T-helper 2 cell treated with Interferon-gamma antibody and Interleukin-4, amounts not matched to agents 100 ng/mL and 5 ng/mL, for 36 hours (primary cell): ENCODE data around the gene DUOXA1. TPM values are rescaled to one million over a fixed set of nuclear protein-coding genes. Genes with fewer than 3 reads are reported as not detected.

Source experiments
- intact Hi-C: fragments of 100-400 bp; cut with micrococcal nuclease; formaldehyde crosslinking; loops from one replicate; pipeline ENCODE4 v1.15.1; 2023
- total RNA-seq: library from RNA; stranded (reverse); gene quantifications from 2 replicates; pipeline ENCODE4 v1.2.3, GENCODE V29; 2022

The DUOXA1 gene
- total RNA-seq, 1 donor from 2014 or later: not detected

DNA sequence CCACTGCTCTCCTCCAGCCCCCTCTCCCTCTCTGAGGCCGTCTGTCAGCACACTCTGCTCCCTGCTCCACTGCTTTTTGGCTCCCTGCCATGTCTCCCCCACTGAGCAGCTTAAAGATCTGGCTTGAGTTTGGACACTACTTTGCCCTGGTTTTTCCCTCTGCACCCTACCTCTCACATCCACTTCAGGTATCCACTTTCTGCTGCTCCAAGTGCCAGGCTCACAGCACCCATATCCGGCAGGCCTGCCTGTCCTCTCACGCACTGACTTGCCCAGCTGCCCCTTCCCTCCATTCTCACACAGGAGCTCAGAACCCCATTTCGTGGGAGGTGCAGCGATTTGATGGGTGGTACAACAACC lies 3.9 kb upstream of the DUOXA1 start:
- intact Hi-C loops: no loop called here

DNA sequence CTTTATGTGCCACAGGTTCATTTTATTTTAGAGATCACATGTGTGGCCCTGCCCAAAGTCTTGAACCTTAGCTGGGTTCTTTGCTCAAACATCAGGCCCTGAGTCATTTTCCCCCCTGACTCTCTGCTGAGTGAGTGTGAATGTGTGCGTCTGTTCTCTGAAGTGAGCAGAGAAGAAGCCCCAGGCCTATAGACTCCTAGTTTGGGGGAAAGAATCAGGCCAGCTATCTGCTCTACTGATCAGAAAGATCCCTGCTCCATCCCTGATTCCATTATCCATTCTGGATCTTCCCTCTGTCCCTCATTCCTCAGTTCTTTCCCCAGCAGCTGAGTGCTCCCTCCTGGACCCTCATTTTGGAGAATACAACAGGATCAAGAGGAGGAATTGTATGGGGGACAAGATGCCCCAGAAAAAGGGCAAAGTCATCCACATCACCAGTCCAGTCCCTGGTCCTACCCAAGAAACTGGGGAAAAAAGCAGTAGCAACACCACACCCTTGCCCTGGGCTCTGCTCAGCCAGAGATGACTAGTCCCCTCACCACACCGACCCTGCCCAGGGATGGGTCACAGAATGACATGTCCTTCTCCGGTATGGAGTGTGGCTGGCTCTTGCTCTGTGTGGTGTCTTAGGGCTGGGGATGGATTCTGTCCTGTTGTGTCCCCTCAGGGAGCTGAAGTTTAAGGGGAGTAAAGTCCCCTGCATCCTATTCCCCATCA lies 3.3 kb upstream of the DUOXA1 start:
- intact Hi-C loops: no loop called here

DNA sequence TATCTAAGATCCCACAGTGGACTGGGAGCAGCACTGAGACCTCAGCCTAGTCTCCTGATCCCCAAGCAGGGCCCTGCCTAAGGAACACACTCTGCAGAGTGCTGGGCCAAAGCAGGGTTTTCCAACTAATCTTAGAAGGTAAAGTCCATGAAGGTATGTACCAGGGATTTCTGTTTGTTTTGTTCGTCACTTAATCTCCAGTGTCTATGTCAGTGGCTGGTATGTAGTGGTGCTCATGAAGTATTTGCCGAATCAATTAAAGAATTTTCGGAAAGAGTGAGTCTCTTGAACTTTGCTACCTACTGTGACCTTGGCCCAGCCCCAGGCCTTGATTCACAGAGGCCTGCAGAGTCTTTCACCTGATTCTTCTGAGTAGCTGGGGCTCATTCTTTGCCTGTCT lies 1.8 kb upstream of the DUOXA1 start:
- intact Hi-C loops: no loop called here

DNA sequence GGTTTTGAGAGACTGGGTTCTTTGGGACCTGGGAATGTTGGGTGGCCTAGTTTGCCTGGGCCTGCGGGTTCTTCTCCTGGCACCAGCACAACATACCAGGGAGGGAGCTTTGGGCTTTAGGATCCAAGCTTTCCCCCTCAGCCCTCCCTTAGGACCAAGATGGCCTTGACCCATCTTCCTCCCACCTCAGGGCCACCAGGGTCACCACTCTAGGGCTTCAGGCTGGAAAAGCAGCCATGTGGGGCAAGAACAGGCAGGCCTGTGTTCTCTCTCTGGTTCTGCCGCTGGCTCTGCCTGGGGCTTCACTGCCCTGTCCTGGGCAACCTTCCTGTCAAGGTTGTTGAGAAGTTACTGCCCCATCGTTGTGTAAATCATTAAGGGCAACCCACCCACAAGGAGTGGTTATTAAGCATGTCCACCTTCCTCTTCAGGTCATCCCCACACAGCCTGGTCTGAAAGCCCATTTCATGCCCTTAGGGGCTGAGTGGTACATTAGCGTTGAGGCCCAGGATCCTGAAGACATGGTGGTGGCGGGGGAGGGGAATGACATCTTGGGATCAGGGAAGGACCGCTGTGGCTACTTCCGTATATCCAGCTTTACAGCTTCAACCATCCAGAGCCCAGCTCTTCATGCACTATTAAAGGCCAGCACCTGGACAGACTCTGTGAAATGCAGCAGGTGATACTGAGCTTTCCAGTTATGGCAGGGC lies 767 bp upstream of the DUOXA1 start:
- intact Hi-C loops: no loop called here

DNA sequence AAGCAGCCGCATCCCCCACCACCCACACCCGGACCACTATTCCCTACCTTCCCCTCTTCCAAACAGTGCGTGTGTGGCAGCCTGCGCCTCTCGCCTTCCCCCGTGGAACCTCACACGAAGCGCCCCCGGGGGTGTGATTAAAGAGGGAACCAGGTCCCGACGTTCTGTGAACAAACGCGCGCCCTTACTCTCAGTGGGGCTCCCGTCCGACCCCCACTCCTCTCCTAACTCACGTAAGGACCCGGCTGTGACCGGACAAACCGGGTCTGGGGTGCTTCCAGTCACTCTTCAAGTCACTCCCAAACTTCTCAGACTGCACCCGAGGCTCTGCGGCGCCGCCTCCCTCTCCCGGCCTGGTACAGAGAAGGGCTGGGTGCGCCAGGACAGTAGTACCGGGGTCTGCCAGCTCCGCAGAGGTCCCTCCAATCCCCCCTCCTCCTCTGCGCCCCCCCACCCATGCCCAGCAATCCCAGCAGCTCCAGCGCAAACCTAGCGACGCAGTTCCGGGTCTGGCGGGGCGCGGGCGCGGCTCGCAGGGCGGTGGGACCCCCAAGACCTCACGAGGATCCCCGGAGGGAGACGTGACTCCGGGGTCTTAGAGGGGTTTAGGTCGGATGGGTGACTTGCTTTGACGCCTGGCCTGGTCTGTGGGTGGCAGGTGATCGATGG lies 574 bp downstream of the DUOXA1 start:
- intact Hi-C loops: loop anchor here (10.0 kb wide), 1 partner anchor 266 kb away; no protein-coding TSS in a partner anchor

DNA sequence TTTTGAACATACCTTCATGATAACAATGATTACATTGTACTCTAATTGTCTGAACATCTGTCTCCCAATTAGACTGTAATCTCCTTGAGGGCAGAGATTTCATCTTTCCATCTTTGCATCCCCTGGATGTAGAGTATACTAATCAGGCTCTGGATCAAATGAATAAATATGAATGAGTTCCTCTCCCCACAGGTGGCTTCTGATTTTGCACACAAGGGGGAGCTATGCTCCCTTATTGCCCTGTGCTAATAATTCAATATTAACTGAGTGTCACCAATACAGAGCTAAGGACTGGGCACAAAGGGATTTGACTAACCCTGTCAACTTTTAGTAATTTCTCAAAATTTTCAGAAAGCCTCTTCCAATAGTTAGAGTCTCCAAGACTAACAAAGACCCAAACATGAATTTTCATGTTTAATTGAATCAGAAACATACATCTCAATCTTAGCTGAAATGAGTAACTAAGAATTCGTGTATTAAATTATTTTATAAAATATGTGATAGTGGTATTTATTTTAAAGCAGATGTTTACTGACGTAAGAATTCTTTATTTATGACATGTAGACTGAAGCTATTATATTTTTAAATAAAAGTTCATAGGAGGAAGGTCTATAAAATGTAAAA lies 3.0 kb downstream of the DUOXA1 start:
- intact Hi-C loops: loop anchor here (10.0 kb wide), 1 partner anchor 268 kb away; no protein-coding TSS in a partner anchor

DNA sequence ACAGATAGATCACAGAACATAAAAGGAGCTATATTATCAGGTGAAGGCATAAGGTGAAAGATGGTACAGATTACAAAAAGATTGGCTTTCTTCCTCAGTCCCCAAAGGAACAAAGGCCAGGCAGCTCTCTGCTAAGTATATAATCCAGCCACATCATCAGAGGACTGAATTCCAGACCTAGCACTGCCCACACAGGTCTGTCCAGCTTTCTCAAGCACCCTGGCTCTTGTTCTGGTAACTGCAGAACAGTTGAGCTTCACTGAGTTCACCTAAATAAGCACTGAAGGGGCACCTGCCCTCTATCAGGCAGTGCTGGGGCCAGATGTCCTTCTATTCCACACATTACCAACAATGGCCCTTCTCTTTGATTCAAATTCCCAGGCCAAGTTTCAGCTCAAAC lies 6.3 kb downstream of the DUOXA1 start:
- intact Hi-C loops: loop anchor here (10.0 kb wide), 1 partner anchor 271 kb away; no protein-coding TSS in a partner anchor

DNA sequence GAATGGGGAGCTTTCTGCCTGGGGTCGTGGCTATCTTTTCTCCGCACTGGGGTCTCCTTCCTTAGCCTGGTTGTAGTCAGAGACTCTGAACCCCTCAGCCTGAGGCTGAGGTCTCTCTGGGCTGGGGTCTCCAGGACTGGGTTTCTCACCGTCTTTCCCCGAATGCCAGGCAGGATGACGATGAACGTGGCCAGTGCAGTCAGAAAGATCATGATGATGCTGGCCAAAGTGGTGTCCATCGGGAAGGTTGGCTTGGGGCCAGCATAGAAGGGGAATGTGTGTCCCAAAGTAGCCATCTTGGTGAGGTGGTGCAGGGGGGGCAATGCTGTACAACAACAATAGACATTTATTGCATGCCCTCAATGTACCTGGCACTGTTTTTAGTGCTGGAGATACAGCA lies 7.0 kb downstream of the DUOXA1 start:
- intact Hi-C loops: loop anchor here (10.0 kb wide), 1 partner anchor 272 kb away; no protein-coding TSS in a partner anchor

DNA sequence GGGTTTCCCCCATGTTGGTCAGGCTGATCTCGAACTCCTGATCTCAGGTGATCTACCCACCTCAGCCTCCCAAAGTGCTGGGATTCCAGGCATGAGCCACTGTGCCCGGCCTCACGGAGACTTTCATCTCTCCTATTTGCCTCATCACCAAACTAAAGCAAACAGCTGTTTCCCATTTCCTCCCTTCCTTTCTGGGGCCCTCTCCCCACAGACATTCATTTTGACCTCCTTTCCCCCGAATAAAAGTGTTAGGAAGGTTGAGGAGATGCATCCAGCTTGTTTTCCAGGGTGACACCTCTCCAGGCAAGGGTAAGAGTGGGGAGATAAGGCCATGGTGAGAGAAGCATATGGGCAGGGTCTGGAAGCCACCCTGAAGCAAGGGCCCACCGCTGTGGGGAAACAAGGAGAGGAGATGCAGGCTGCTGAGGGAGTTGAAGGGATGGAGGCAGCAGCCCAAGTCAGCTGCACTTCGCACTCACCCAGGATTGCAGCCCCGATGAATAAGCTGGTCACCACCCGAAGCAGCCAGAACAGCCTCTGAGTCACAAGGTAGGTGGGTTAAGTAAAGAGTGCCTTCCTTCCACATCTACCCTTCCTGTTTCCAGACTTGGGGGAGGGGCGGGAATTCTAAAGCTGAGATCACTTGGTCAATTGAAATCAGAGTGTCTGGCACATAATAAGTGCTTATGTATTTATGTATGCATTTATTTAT lies 7.8 kb downstream of the DUOXA1 start:
- intact Hi-C loops: loop anchor here (10.0 kb wide), 1 partner anchor 273 kb away; no protein-coding TSS in a partner anchor

DNA sequence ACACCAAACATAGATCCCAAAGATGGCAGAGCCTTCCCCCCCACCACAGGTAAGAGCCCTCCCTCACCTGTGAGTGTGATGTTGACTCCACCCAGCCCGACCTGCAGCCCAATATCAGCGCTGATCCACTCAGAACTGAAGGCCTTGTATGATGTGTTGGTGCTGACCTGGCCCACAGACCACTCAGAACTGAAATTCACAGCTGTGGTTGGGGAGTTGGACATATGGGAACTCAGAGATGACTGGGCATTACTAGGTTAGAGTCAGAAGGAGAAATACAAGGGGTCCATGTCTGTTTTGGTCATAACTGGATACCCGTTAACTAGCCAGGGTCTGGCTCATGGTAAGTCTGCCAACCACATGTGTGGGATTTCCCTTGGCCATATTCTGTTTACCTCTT lies 8.7 kb downstream of the DUOXA1 start:
- intact Hi-C loops: loop anchor here (10.0 kb wide), 1 partner anchor 274 kb away; no protein-coding TSS in a partner anchor

DNA sequence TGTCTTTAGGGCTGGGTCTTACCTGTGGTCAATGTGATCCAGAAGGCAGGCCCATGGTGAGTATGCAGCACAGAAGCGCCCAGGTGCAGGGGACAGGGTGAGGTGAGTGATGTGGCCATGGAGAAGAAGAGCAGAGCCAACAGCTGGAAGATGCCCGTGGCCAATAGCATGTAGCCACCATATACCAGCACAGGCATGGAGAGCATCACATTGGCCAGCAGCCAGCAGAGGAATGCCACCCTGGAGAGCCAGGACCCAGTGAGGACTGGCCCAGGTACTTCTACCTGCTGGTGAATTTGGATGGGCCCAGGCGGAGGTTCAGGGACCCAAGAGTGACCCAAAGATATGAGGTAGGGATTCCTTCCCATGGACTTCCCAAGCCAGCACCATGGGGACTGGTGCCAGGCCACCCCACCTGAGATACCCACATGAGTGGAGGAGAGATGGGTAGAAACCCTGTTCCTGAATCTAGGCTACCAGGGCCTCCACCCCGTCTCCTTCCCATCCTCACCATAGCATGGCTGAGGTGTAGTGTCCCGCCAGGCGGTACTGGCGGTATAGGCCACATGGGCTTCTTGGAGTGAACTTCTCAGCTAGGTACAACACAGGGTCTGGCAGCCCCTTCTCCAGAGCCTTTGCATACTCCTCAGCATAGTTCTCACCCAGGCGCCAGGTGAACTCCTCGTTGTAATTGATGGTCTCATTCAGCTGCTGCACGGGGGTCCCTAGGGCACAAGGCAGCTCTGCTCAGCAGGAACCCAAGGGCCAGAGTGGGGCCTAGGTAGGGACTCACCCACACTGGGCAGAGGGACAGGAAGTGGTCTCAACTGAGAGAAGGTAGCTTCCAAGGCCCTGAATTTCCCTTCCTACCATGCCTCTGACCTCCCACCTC lies 9.4 kb downstream of the DUOXA1 start:
- intact Hi-C loops: loop anchor here (10.0 kb wide), 1 partner anchor 274 kb away; no protein-coding TSS in a partner anchor

DNA sequence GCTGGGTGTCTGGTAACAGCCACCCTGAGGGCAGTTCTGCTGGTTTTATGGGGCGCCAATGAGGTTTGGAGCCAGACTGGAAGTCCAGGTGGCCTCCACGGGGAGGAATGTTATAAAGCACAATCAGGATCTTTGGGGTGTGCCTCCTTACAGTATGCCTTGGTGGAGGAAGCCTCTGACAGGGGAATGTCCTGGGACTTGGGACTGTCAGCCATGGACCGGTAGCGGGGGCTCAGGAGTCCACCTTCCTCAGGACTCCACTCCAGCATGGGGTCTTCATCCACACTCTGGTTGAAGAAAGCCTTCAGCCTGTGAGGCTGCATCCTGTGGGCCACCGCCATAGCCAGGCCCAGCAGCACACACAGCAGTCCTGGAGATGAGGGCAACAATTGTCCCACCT lies 10.7 kb downstream of the DUOXA1 start:
- intact Hi-C loops: no loop called here

DNA sequence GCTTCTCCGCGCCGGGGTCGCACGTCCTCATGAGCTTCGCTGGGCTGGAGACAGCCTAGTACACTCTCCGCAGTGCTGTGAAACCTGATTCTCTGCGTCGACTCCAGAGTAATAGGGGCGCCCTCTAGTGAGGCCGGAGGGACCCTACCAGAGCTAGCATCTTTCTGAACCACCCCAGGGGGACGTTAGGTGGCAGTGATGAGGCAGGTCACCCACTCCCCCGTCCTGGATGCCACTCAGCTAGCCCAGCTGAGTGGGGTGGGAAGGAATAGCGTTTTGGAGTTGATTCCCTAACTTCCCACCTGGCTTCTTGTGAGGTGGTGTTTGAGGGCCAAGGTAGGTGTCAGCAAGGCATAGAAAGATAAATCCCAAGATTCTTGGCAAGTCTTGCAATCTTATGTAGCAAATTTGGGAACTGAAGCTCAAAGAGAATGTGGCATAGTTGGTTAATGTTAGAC lies 11.5 kb downstream of the DUOXA1 start:
- intact Hi-C loops: no loop called here

DNA sequence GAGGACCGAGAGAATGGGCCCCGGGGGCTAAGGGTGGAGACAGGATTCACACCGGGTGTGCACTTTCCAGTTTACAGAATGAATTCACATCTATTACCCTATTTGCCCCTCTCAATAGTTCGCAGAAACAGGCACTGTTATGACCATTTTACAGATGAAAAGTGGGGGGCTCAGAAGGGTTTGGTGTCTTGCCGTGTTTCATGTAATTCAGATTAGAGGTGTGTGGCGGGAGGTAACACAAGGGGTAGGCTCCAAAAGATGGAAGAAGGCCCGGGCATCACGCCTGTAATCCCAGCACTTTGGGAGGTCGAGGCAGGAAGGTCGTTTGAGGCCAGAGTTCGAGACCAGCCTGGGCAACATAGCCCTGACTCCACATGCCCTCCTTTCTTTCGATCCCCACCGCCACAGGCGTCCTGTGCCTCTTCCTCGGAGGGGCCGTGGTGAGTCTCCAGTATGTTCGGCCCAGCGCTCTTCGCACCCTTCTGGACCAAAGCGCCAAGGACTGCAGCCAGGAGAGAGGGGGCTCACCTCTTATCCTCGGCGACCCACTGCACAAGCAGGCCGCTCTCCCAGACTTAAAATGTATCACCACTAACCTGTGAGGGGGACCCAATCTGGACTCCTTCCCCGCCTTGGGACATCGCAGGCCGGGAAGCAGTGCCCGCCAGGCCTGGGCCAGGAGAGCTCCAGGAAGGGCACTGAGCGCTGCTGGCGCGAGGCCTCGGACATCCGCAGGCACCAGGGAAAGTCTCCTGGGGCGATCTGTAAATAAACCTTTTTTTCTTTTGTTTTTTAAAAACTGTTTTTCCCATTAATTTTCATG lies 12.2 kb downstream of the DUOXA1 start:
- intact Hi-C loops: no loop called here

DNA sequence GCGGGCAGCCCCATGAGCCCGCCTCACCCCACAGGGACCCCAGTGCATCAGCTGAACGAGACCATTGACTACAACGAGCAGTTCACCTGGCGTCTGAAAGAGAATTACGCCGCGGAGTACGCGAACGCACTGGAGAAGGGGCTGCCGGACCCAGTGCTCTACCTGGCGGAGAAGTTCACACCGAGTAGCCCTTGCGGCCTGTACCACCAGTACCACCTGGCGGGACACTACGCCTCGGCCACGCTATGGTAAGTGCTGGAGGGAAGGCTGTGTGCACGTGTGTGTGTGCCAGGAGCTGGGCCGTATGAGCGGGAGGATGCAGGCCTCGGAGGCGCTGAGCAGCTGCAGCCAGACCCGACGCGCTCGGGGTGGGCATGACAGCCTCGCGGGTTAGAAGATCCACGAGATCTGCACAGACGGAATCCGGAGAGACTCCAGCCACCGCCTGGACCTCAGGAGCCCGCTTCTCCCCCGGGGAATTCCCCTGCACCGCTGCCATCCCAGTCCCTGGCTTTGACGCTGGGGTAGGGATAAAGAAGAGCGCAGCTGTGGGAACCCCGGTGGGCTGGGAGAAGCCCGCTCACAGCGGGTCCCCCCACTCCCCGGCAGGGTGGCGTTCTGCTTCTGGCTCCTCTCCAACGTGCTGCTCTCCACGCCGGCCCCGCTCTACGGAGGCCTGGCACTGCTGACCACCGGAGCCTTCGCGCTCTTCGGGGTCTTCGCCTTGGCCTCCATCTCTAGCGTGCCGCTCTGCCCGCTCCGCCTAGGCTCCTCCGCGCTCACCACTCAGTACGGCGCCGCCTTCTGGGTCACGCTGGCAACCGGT lies 13.0 kb downstream of the DUOXA1 start:
- intact Hi-C loops: no loop called here

DNA sequence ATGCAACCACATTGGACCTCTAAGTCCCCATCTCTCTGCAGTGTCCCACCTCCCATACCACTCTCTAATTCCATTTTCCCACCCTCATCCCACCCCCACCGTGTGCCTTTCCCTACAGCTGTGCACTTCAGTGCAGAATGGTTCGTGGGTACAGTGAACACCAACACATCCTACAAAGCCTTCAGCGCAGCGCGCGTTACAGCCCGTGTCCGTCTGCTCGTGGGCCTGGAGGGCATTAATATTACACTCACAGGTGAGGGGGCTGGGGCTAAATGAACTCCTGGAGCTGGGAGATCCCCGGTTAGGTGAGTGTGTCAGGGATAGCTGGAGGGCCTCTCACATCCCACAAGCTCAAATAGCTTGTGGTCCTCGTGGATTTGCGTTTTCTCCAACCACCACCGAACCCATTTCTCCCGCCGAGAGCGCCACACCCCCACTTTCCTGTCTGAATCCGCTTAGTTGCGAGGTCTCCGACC lies 13.6 kb downstream of the DUOXA1 start:
- intact Hi-C loops: no loop called here

DNA sequence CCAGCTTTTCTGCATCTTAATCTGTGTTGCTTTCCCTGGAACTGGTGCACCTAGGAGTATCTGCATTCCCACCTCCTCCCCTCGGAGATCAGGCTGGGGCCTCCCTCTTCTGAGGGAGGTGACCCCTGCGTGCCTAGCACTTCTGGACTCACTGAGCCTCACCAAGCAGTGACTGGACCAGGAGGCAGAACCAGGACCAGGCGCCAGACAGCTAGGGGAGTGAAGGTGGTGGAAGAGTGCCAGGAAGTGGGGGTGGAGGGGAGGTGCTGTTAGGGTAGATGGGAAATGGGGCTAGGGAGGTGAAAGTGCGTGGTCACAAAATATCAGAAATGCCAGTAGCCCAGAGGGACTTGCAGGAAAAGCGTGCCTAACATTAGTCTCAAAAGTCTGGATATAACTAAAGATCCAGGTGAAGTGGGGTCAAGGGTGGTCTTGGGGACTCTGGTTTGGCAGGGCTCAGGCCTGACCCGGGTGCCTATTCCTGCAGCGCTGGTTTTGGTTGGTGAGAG lies 14.3 kb downstream of the DUOXA1 start:
- intact Hi-C loops: no loop called here

DNA sequence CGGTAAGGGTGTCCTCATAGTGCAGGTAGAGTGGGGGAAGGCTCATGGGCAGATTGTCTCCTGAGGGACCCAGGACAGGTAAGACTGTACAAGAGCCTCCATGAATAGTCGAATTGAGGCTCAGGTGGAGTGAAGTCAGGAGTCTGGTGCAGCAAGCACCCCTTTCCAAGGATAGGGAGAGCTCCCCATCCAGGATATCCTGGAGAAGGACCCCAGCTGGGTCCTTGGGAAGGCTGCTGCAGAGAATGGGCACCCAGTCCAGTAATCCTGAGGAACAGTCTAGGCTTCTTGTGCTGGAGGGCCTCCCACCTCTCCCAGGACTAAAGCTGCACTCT lies 15.0 kb downstream of the DUOXA1 start:
- intact Hi-C loops: no loop called here
